Suppressor macrophage treated with lipopolysaccharide for 4 hours (primary cell): ENCODE measurements around the gene COL2A1.

Experiments used
- DNase-seq: peaks from one replicate; pipeline ENCODE4 v3.0.0-alpha.2; 2020

The COL2A1 gene

DNA sequence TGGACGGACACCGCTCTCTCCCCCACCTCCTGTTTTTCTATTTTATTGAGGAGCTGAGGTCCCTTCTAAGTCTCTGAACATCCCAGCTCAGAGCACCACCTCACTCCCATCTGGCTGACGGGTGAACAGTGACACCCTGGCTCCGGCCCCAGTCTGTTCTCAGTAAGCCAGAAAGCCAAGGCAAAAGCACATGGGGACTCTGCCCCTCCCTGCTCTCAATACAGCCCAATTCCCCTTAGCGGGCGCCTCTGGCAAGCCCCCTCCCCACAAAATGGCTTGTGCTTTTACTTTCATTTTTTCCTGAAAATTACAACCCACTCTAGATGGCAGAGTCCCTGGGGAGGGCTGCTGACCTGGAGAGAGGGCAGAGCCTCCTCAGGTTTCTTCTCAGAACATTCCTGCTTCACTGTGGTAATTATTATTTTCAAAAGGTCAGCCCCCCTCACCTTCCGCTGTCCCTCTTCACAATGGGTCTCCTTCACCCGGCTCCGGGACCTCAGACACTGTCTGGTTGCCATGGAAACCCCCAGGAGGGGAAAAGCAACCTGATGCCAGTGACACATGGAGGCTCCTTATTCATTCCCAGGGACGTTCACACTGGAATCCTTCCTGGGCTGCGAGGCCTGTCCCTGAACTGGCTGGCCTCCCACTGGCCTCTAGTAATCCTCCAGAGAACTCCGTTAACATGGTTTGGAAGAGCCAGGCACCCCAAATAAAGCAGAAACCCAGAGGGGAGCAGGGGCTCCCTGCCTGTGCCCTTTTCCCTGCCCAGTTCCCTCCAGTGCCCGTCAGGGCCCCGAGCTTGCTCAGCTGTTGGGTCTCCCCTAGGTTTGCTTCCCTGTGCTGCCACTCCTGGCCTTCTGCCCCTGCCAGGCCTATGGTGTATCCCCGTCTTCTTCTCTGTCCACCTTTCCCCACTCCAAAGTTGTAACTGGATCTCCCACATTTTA, 15.9 kb downstream of the COL2A1 start:
- no peak for DNase-seq

DNA sequence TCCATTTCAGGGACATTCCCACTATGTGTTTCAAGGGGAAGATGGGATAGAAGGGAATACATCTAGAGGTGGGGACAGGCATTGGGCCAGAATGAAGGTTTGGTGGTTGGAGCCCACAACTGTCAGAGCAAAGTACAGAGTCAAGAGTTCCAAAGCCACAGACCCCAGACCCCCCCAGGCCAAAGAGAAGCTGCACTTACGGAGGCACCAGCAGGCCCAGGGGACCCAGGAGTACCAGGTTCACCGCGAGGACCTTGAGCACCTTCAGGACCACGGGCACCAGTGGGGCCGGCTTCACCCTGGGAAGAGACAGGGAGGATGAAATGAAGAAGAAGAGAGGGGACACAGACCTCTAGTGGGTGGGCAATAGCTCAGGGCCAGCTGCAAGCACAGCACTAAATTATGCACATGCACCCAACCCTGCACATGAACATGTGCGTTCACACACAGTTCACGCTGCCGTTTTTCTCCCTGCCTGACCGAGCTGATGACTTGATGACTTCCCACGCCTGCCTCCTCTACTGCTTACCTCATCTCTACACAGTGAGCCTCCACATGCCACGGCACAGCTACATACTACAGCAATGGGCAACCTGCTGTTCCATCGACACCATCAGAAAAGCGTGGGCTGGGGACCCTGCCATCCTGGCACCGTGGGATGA, 16.7 kb downstream of the COL2A1 start:
- DNase-seq = no peak

DNA sequence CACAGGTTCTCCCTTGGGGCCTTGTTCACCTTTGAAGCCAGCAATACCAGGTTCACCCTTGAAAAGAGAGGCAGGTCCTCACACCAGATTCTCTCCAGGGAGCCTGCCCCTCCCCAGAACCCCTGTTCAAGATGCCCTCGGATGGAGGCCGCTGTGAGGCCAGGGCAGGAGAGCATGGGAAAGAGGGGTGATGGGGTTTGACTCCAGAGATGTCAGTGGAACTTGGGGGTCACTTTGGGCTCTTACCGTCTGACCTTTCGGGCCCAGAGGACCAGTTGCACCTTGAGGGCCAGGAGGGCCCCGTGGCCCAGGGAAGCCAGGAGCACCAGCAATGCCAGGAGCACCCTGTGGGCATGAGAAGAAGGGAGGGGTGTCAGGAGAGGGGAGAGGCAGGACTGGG, 17.4 kb downstream of the COL2A1 start:
- DNase-seq = no peak

DNA sequence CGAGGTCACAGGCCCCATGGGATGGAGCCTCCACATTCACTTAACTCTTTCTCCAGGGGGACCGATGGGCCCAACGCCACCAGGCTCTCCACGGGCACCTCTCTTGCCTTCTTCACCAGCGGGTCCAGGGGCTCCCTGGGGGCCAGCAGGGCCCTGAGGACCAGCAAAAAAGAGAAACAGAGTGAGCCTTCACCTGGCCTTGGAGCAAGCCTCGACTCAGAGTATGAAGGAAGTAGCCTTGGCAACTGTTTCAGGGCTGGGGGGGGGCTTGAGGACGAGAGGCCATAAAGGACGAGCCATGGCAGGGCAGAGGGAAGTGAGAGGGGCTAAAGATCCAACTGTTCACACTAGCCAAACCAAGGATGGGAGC, 18.0 kb downstream of the COL2A1 start:
- DNase-seq = no peak

DNA sequence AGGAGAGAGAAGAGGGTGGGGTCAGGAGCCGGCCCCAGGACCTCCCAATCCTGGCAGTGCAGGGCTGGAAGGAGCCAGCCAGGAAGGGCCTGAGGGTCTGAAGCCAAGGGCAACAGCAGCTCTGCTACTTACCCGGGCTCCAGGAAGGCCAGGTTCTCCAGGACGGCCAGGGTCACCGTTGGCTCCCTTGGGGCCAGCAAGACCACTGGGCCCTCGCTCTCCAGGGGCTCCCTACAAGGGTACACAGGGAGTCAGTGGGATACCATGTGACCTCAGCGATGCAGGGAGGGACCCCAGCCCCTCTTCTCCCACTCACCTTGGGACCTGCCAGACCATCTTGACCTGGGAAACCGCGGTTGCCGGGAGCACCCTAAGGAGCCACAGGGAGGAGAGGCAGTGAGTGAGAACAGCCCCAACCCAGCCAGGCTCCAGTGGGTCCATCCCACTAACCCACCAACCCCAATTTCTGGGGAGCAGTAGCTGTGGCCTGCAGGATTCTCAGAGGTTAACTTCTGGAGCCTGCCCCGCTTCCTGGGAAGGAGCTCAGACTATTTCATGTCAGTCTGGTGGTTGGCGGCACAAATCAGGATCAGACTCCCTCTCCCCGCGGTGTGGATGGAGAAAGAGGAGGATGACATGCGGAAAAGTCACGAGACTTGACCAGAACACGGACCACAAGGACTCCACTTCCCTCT, 18.5 kb downstream of the COL2A1 start:
- no peak for DNase-seq

DNA sequence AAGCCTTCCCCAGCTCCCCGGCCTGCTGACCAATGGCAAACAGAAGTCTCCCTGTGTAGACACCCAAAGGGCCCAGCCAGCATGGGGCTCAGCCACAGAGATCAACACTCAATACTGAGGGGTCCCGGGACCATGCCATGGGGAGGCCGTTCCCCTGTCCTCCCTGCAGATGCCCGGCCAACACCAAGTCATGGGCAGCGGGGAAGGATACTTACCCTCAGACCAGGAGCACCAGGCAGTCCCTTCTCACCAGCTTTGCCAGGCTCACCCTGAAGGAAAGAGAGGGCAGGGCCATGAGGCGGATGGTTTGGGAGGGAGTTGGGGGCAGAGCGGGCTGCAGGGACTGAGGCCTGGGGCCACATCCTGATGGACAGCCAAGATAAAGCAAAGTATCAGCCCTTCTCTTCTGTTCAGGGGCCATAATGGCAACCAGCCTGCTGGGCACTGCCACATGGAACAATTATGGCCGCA, 19.9 kb downstream of the COL2A1 start:
- no peak for DNase-seq

DNA sequence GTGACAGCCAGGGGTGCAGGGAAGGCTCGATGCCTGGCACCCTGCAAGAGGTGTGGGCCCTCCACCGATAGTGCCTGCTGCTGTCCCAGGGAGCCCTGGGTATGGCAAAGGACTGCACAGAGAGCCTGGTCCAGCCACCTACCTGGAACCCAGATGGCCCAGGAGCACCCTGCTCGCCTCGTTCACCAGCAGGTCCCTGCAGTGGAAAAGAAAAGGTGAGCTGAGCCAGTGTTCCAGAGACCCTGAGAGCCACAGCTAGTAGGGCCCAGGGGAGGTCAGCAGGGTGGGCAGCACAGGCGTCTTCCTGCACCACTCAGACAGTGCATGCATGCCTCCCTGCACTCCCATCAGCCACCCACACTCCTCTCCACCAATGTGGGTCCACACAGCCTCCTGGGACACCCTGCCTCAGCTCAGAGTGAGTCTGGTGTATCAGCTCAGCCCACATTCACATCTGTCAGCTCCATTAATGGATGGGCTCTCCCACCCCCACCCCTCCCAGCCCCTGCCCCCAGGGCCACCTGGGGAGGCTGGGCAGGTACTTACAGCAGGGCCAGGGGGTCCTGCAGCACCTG, 20.6 kb downstream of the COL2A1 start:
- no peak for DNase-seq

DNA sequence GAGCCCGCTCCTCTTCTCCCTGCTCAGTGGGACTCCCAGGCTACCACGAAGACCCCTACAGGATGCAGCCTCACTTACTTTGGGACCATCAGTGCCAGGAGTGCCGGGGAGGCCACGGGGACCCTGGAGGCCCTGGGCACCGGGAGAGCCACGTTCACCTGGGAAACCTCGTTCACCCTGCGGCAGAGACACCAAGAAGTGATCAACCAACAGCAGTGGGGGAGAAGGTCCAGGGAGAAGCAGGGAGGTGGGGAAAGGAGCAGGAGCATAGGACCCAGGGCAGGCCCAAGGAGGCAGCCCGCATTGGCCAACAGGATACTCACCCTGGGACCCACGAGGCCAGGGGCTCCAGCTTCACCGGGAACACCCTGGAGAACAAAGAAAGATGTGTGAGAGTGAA, 21.5 kb downstream of the COL2A1 start:
- no peak for DNase-seq

DNA sequence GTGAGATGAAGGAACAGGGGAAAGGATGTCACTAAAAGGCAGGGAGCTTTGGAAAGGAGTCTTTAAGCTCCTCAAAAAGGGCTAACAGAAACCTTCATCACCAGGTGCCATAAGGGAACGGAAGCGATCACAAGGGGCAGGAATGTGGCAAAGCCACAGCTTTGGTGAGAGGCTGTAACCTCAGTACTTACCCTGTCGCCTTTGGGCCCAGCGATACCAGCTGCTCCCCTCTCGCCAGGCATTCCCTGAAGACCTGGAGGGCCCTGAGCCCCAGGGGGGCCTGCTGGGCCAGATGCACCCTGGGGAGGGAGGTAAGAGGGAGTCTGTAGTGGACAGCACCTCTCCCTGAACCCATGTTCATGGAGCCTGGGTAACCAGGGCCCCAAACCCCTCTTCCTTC, 22.0 kb downstream of the COL2A1 start:
- no peak for DNase-seq

DNA sequence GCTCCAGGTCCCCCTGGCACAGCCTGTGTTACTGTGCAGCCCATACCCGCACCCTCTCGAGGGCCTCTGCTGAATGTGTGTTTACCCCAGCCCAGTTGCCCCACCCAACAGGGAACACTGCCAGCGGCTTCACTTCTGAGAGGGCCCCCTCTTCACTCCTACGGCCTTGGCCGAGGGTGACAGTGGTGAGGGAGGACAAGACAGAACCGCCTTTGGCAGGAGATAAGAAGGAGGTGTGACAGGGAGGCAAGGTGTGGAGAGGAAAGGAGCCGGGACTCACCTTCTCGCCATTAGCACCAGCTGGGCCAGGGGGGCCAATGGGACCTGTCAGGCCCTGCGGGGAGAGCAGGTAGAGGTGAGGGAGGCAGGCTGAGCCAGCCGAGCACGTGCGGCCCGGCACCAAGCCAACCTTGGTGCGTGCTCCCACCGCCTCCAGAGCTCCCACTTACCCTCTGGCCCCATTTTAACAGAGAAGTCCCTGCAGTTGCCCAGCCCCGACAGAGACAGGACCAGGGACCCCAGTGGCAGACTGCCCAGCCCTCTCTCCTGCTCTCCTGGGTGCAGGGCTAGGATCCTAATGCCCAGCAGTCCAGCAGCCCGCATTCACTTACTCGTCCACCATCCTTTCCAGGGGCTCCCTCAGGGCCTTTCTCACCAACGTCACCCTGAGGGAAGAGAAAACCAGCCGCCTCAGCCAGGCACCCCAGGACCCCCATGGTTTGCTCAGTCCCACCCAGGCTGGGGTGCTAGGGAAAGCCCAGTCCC, 22.6 kb downstream of the COL2A1 start:
- no peak for DNase-seq

DNA sequence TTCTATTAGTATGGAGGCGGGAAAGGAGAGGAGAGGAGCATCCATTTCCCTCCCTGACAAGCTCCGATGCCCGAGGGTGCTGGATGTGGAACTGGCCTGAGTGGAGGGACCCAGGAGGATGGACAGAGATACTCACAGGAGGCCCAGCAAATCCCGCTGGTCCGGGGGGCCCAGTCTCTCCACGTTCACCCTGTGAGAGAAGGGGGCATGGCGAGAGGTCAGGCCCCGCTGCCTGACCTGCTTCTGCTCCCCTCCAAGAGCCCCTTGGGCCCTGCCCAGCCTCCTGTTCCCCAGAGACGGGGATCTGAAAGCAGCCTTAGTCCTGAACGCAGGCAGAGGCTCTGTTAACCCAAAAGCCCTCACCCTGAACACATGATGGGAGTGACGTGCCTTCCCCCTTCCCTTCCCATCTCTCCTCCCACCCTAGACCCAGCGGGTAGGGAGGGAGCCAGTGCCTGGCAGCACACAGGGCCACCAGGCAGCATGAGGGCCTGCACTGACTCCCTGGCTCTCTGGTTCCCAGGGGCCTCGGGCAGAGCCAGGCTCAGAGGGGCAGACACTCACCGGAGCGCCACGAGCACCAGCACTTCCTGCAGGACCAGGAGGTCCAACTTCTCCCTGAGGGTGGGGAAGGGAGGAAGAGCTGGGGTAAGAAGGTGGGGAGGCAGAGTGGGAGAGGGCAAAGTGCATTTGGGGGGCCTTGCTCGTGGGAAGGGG, 23.3 kb downstream of the COL2A1 start:
- DNase-seq = no peak

DNA sequence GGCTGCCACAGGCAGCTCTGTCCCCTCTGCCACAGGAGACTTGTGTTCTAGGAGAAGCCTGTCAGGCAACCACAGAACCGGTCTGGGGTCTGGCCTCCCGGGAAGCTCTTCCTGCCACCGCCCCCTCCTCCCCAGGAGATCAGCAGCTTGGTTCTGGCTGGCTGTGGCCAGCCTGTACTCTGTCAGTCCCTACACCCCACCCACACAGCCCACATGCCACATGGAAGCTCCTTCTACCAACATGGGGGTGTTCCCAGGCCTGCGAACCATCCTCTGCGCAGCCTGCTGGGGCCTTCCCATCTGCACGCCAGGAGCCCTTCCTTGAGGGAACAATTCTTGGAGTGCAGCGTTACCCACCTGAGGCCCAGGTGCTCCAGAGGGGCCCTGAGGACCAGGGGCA, 24.1 kb downstream of the COL2A1 start:
- no peak for DNase-seq

DNA sequence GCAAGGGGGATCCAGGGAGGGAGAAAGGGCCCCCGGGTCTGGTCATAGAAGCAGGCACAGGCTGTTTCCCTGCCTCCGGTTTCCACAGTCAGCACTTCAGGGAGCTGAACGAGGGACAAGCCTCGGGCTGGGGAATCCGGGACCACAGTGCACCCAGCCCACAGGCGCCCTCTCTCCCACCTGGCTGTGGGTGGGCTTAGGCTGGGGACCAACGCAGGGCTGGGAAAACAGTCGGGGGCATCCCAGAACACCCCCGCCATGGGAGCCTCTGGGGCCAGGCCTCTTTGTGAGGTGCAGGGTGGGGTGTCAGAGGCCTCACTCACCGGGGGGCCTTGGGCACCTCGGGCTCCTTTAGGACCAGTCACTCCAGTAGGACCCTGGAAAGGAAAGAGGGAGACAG, 24.6 kb downstream of the COL2A1 start:
- no peak for DNase-seq

DNA sequence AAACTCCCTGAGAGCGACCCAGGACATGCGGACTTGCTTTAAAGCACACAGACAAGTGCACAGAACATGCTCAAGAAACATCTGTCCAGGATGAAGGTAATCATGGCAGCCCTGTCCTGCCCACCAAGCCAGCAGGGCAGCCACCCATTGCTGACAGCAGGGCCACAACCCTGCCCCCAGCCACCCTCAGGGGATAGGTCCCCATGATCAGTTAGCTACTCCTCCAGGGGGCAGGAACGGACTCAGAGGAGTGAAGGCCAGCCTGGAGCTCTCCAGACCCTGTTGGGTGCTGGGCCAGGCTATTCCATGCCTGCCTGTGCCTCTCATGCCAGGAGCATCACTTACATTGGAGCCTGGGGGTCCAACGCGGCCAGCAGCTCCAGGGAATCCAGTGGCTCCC, 25.1 kb downstream of the COL2A1 start:
- no peak for DNase-seq

DNA sequence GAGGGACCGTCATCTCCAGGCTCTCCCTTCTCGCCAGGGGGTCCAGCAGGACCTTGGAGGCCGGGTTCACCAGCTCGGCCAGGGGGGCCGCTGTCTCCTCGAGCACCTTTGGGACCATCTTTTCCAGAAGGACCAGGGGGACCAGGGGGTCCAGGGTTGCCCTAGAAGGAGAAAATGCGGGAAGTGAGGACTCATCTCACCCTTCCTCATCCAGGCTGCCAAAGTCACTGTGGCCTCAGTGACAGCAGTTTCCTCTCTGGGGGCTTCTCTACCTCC, 25.7 kb downstream of the COL2A1 start:
- no peak for DNase-seq

DNA sequence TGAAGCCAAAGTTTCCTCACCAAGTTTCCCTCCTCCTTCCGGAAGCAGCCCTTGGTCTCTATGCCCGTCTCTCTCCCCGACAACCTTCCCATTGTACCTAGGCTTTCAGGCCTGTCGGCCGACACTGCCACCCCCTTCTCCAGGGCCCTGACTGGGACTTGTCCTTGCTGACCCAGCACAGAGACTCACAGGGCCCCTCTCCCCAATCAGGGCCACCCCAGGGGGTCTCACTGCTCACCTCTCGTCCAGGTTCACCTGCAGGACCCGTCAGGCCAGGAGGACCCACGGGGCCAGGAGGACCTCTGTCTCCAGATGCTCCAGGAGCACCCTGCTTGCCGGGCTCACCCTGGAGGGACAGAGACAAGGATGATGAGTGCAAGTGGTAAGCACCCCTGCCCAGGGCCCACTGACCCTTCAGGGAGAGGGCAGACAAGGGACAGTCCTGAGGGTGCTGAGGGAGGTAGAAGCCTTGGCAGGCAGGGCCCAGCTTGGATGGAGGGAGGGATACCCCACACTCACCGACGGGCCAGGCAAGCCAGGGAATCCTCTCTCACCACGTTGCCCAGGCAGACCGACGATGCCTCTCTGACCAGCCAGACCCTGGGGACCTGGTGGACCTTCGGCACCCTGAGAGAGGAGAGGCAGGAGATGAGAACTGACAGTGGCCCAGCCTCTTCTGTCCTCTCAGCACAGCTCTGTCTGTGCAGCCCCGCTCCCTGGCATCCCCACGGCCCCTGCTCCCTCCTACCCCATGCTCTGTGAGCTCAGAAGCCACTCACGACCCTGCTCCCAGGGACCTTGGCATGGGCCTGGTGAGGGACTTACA, 26.3 kb downstream of the COL2A1 start:
- DNase-seq = no peak

DNA sequence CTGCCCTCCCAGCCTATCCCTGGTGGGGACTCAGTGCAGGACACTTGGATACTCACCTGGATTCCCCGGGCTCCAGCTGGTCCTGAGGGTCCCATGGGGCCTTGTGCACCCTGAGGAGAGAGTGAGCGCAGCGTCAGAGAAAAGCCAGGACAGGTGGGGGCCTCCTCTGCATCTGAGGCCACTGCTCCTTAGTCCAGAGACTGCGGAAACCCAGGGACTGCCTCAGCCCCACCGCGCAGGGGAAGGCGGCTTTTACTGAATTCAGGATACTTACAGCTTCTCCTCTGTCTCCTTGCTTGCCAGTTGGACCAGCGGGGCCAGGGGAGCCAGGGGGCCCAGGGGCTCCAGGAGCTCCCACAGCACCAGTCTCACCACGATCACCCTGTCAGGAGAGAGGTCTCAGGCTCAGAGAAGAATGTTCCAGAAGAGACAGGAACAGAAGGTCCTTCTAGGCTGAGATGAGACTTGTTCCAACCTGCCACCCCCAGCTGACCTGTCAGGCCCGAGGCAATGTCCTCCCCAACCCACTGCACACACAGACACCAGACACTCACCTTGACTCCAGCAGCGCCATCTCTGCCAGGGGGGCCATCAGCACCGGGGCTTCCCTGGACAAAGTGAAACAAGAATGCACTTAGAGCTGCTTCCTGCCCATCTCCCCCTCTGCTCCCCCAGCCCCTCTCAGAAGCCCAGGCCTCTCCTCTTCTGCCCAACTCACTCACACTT, 27.1 kb downstream of the COL2A1 start:
- DNase-seq = no peak

DNA sequence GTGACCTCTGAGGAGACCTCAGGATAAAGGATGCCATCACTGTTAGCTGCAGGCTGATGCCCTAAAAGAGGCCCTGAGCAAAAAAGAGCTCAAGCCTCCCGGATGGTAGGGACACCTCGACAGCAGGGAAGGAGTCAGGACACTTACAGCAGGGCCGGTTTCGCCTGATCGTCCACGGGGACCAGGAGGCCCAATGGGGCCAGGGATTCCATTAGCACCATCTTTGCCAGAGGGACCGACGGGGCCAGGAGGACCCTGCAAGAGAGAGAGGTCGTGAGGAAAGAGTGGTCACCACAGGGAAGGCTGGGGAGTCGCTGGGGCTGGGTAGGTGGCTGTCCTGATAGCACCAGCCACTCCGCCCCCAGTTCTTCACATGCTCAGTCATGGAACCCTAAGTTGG, 28.5 kb downstream of the COL2A1 start:
- no peak for DNase-seq

DNA sequence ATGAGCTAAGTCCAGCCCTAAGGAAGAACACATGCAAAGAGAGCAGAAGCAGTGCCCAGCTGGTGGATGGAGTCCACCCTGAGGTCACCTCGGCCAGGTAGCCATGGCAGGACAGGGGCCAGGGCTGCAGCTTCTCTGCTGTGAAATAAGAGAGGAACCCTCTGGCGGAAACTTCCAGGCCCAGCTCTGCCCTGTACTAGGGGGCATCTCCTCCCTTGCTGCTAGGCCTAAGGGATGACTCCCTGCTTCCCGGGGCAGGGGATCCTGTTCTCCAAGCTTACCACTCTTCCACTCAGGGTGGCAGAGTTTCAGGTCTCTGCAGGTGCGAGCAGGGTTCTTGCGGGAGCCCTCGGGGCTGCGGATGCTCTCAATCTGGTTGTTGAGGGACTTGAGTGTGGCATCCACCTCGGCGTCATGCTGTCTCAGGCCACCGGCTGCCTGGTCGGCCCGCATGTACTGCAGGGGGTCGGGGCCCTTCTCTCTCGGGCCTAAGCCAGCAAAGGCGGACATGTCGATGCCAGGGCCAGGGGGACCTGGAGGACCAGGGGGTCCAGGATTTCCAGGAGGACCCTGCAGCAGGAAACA, 29.1 kb downstream of the COL2A1 start:
- DNase-seq = no peak

DNA sequence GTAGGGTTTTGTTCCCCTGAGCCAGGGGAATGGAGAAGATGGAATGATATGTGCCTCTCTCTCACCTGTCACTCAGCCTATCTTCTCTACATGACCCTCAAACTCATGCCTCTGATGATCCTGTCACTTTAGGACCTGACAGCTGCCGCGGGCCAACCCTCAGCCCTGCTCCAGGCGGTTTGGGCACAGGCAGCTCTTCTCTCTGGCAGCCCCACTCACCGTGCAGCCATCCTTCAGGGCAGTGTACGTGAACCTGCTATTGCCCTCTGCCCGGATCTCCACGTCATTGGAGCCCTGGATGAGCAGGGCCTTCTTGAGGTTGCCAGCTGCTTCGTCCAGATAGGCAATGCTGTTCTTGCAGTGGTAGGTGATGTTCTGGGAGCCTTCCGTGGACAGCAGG, 30.4 kb downstream of the COL2A1 start:
- no peak for DNase-seq
